SJCRH30 (cell line): Measurements from ENCODE around the gene CASQ2. TPM values are rescaled to one million over a fixed set of nuclear protein-coding genes. Genes with fewer than 3 reads are reported as not detected.

Experiments used
- DNase-seq, 2 experiments: peaks; one replicate each; pipeline ENCODE4 v3.0.0-alpha.2; 2015 to 2020
- H3K27ac ChIP-seq: fragments of 250-450 bp; sonication (Bioruptor Pico); 2 replicates; pipeline ENCODE4 v1.5.1; 2020; ENCODE audit warnings: mild to moderate bottlenecking, moderate library complexity
- H3K27me3 ChIP-seq: fragments of 250-450 bp; sonication (Bioruptor Pico); 2 replicates; pipeline ENCODE4 v1.5.1; 2020; ENCODE audit warnings: mild to moderate bottlenecking, moderate library complexity
- H3K36me3 ChIP-seq: fragments of 250-450 bp; sonication (Bioruptor Pico); 2 replicates; pipeline ENCODE4 v1.5.1; 2020; ENCODE audit warnings: mild to moderate bottlenecking, moderate library complexity
- H3K4me1 ChIP-seq: fragments of 250-450 bp; sonication (Bioruptor Pico); 2 replicates; pipeline ENCODE4 v1.5.1; 2020; ENCODE audit warnings: mild to moderate bottlenecking, moderate library complexity
- H3K4me3 ChIP-seq: fragments of 250-450 bp; sonication (Bioruptor Pico); 2 replicates; pipeline ENCODE4 v1.5.1; 2020; ENCODE audit warnings: mild to moderate bottlenecking, moderate library complexity
- H3K9me3 ChIP-seq: fragments of 250-450 bp; sonication (Bioruptor Pico); replicated peaks from 2 replicates; pipeline ENCODE4 v1.5.1; 2020; ENCODE audit warnings: mild to moderate bottlenecking, moderate library complexity
- total RNA-seq: library from RNA; depleted of rRNA; stranded (reverse); fragments of >200 nt; shearing (Covaris generic); gene quantifications from 2 replicates; pipeline ENCODE4 v1.2.3, GENCODE V29; 2014; rRNA removed

CASQ2 gene
- total RNA-seq: 0.28 and 0.49 TPM in 2 replicates

GRCh38 chr1:115768549-115768948 is at the start of gene CASQ2:
Gene CASQ2, minus strand, starts transcription at chr1:115768714. Its CDS starts 173 bp downstream, at chr1:115768541.
- H3K4me1 ChIP-seq: peaks cover 41% of the 10 kb centered on the region
- H3K4me3 ChIP-seq: no peak within 1 kb of the TSS
- DNase-seq: no peak
- no peak within 1 kb of the TSS for H3K27ac ChIP-seq
- no peaks in the 10 kb centered on the region for H3K9me3 ChIP-seq
- no peaks in the 10 kb centered on the region for H3K27me3 ChIP-seq
- no peaks in the 10 kb centered on the region for H3K36me3 ChIP-seq

DNA sequence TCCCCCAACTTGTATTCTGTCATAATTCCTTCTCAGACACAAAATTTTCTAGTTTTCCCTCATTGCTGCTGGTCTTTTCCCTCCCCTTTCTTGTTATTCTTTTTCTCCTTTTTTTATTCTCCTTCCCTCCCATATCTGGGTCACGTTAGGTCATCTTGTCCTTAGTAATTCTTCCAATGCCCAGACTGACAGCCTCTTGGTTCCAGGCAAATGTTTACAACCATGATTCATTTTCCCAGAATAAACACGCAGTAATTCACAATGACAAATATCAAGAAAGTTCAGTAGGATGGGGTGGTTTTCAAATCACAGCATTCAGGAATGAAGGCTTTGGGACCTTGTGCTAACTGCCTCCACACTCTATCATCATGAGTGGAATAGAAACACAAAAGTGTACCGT is 47.2 kb upstream of the CASQ2 start:
- Histone ChIP-seq H3K27ac (no peak overlapping the region), H3K4me1 (no peaks in the 10 kb centered on the region), H3K4me3 (no peak overlapping the region), H3K27me3 (no peaks in the 10 kb centered on the region), H3K36me3 (no peaks in the 10 kb centered on the region), H3K9me3 (no peaks in the 10 kb centered on the region)
- no peak for DNase-seq

- H3K27me3 ChIP-seq: no peaks in the 10 kb centered on the region
- H3K9me3 ChIP-seq: no peaks in the 10 kb centered on the region
- no peak for DNase-seq
- H3K4me1 ChIP-seq: no peaks in the 10 kb centered on the region
- H3K36me3 ChIP-seq: no peaks in the 10 kb centered on the region
- no peak overlapping the region for H3K4me3 ChIP-seq
- no peak overlapping the region for H3K27ac ChIP-seq
Observed at GRCh38 chr1:115814685-115815398, 46.3 kb upstream of the CASQ2 start.

DNA sequence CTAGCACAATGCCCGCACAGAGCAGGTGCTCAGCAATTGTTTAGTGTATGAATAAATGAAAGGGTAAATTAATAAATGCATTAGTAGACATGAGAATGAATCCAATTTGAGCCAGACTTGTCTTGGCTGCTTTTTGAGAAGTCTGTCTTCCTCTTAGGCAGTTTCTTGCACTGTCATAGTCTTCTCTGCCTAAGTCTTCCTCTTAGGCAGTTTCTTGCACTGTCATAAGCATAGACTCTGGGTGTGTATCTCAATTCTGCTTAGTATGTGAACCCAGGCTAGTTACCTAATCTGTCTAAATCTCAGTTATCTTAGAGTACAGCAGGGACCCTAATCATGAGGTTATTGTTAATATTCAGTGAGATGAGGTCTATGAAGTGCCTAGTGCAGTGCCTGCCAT is 45.2 kb upstream of the CASQ2 start:
- Histone ChIP-seq H3K27me3 (no peaks in the 10 kb centered on the region), H3K4me1 (no peaks in the 10 kb centered on the region), H3K4me3 (no peak overlapping the region), H3K9me3 (no peaks in the 10 kb centered on the region), H3K27ac (no peak overlapping the region), H3K36me3 (no peaks in the 10 kb centered on the region)
- no peak for DNase-seq

DNA sequence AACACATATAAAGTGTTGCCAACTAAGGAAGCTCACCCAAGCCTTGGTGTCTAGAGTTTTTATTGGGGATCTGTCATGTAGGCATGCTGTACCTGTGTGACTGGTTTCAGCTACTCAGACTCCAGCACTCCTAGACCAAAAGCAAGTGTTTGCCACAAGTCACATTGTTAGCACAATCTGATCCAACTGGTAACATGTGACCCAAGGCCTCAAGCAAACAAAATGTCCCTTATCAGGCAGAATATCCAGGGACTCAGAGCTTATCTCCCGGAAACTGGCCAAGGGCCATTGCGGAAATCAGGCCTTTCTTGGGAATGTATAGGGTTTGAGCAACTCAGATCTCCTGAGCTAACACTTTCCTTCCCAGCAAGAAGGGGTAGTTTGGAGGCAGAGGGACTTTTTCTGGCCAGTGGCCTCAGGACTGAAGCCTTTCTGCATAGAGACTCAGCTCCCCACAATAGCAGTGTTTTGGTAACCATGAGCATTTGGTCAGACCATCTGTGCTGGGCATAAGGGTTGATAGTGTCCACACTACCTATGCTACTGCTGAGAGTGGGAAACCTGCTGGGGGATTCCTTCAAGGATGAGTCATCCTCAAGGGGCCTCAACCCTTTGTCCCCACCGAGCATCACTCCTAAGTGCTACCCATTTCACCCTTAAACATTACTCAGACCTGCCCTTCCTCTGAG is 42.8 kb upstream of the CASQ2 start:
- DNase-seq: no peak
- Histone ChIP-seq H3K4me3 (no peak overlapping the region), H3K27me3 (no peaks in the 10 kb centered on the region), H3K9me3 (no peaks in the 10 kb centered on the region; the same call in 1 of the 2 replicates), H3K36me3 (no peaks in the 10 kb centered on the region), H3K27ac (no peak overlapping the region), H3K4me1 (no peaks in the 10 kb centered on the region)

DNA sequence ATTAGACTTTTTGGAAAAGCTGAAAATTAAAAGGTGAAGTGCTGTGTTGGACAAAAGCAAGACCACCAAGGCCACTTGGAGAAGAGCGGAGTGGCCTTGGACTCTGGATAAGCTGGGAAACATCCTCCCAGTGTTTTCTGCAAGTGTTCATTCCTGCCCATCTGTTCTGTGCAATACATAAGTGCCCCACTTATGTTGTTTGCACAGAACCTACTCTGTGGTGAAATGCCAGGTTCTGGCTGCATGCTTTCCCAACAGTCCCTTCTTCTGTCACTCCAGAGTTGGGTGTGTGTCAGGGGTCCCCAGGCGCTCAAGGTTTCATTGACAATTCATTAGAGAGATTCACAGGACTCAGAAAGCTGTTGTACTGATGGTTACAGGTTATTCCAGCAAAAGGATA is 42.1 kb upstream of the CASQ2 start:
- H3K36me3 ChIP-seq: no peaks in the 10 kb centered on the region
- H3K4me1 ChIP-seq: no peaks in the 10 kb centered on the region
- H3K4me3 ChIP-seq: no peak overlapping the region
- H3K27ac ChIP-seq: no peak overlapping the region
- no peak for DNase-seq
- H3K27me3 ChIP-seq: no peaks in the 10 kb centered on the region
- H3K9me3 ChIP-seq: no peaks in the 10 kb centered on the region; the same call in 1 of the 2 replicates

DNA sequence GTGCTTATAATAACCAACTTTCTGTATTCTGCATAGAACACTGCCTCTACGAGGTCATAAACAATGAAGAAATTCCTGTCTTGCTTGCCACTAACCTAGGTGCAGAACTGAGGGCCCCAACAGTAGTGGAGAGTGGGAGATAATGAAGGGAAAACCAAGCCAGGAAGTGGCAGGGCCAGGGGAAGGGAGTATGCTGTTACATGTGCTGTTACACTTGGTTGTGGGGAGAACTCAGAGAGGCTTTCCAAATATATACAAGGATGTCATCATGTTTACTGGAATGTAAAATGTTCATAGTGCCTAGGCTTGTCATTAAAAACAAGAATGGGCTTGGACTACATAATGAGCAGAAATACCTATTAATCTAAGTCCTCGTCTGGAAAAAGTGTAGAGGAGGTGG is 41.3 kb upstream of the CASQ2 start:
- Histone ChIP-seq H3K27ac (no peak overlapping the region), H3K9me3 (no peaks in the 10 kb centered on the region; the same call in 1 of the 2 replicates), H3K36me3 (no peaks in the 10 kb centered on the region), H3K4me1 (no peaks in the 10 kb centered on the region), H3K4me3 (no peak overlapping the region), H3K27me3 (no peaks in the 10 kb centered on the region)
- DNase-seq: no peak

GRCh38 chr1:115809076-115809475 is 40.6 kb upstream of the CASQ2 start:
- H3K4me1 ChIP-seq: no peaks in the 10 kb centered on the region
- no peak for DNase-seq
- no peaks in the 10 kb centered on the region for H3K27me3 ChIP-seq
- no peaks in the 10 kb centered on the region; the same call in 1 of the 2 replicates for H3K9me3 ChIP-seq
- no peaks in the 10 kb centered on the region for H3K36me3 ChIP-seq
- no peak overlapping the region for H3K4me3 ChIP-seq
- no peak overlapping the region for H3K27ac ChIP-seq

DNA sequence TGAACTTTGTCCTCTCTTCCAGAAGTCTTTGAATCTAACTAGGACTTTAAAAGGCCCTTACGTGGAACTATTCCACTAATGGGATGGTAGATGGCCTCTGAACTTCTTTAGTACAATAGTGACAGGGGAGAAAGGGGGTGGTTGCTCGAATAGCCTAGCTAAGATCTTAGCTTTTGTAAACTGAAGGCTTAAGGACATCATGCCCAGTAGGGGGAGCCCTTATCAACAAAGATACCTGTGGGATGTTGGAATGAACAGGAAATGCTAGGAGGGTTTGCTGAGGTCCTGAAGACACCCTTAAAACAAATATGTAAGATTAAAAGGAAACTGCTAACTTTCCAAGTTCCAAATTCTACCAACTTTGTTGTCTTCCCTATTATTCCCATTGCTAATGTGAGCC is 39.2 kb upstream of the CASQ2 start:
- H3K27me3 ChIP-seq: no peaks in the 10 kb centered on the region
- H3K4me1 ChIP-seq: no peaks in the 10 kb centered on the region
- H3K36me3 ChIP-seq: no peaks in the 10 kb centered on the region
- H3K4me3 ChIP-seq: no peak overlapping the region
- no peaks in the 10 kb centered on the region; the same call in 1 of the 2 replicates for H3K9me3 ChIP-seq
- peak; percentile 54 to 78 for DNase-seq
- no peak overlapping the region for H3K27ac ChIP-seq

- DNase-seq: no peak
- H3K27me3 ChIP-seq: no peaks in the 10 kb centered on the region
- H3K4me1 ChIP-seq: no peaks in the 10 kb centered on the region
Observed at GRCh38 chr1:115805597-115805996, 37.1 kb upstream of the CASQ2 start.

GRCh38 chr1:115802416-115802815 is 33.9 kb upstream of the CASQ2 start:
- H3K27me3 ChIP-seq: 0 out of 2 replicates have a peak, but pooled peaks cover 3% of the 10 kb centered on the region
- H3K4me1 ChIP-seq: no peaks in the 10 kb centered on the region
- no peak overlapping the region for H3K4me3 ChIP-seq
- H3K9me3 ChIP-seq: no peaks in the 10 kb centered on the region; the same call in 1 of the 2 replicates
- no peaks in the 10 kb centered on the region for H3K36me3 ChIP-seq
- no peak for DNase-seq
- H3K27ac ChIP-seq: no peak overlapping the region

More at GRCh38 chr1:115805597-115805996, 37.1 kb upstream of the CASQ2 start:
- Histone ChIP-seq H3K27ac (no peak overlapping the region), H3K4me3 (no peak overlapping the region), H3K36me3 (no peaks in the 10 kb centered on the region), H3K9me3 (no peaks in the 10 kb centered on the region; the same call in 1 of the 2 replicates)

GRCh38 chr1:115797486-115797885 is 29.0 kb upstream of the CASQ2 start:
- H3K4me3 ChIP-seq: no peak overlapping the region
- H3K4me1 ChIP-seq: no peaks in the 10 kb centered on the region
- no peak for DNase-seq

GRCh38 chr1:115796897-115797296 is 28.4 kb upstream of the CASQ2 start:
- Histone ChIP-seq H3K36me3 (no peaks in the 10 kb centered on the region), H3K4me3 (no peak overlapping the region), H3K4me1 (no peaks in the 10 kb centered on the region), H3K27me3 (0 out of 2 replicates have a peak, but pooled peaks cover 3% of the 10 kb centered on the region), H3K9me3 (no peaks in the 10 kb centered on the region), H3K27ac (no peak overlapping the region)
- no peak for DNase-seq

More at GRCh38 chr1:115797486-115797885, 29.0 kb upstream of the CASQ2 start:
- Histone ChIP-seq H3K9me3 (no peaks in the 10 kb centered on the region), H3K36me3 (no peaks in the 10 kb centered on the region), H3K27me3 (0 out of 2 replicates have a peak, but pooled peaks cover 3% of the 10 kb centered on the region), H3K27ac (no peak overlapping the region)

DNA sequence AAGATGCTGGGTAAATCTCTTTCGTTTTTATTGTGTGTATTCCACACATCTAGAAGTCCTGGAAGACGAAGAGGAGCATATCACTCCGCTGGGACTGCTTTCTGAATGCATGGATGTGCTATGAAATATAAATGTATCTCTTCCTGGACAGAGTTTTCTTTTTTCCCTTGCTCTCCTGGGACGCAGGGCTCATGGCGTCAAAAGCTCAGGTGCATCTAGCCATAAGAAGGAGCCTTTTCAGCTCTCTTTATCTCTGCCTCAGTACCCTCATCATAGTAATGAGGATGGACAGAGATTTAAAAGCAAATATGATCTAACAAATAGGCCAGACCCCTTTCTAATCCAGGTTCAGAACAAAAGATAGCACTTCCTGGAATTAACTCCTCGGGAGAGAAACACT is 27.5 kb upstream of the CASQ2 start:
- 0 out of 2 replicates have a peak, but pooled peaks cover 3% of the 10 kb centered on the region for H3K27me3 ChIP-seq
- H3K36me3 ChIP-seq: no peaks in the 10 kb centered on the region
- no peak overlapping the region for H3K4me3 ChIP-seq
- no peaks in the 10 kb centered on the region for H3K4me1 ChIP-seq
- no peak overlapping the region for H3K27ac ChIP-seq
- no peaks in the 10 kb centered on the region for H3K9me3 ChIP-seq
- DNase-seq: no peak

DNA sequence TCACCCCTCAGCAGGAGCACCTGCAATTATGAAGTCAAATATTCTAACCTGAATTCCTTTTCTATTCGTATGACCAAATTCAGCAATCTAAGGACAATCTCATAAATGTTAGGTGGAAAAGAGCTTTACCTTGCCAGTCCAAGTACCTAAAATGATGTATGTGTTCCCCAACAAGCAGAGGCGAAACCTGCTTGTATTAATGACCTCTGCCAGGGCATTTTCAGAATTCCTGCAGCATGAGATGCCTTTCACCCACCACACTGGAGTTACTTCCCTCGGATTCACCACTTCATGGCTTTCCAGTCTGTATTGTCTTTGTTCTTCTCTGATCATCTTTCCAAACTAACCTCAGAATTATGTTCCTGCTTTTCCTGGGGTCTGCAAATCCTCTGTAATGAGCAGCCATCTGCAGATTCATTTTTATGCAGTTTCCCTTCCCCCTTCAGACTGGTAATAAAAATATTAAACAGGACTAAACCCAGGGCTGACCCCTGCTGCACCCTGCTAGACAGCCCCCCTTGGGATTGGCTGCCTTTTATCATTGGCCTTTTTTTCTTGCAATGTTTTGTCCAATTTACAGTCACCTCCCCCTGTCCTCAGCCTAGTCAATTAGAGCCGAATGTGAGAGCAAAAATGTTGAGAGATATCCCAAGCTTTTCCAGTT is 26.6 kb upstream of the CASQ2 start:
- Histone ChIP-seq H3K4me1 (no peaks in the 10 kb centered on the region), H3K9me3 (no peaks in the 10 kb centered on the region), H3K36me3 (no peaks in the 10 kb centered on the region), H3K27ac (no peak overlapping the region), H3K4me3 (no peak overlapping the region), H3K27me3 (0 out of 2 replicates have a peak, but pooled peaks cover 3% of the 10 kb centered on the region)
- no peak for DNase-seq
